ENCODE data around the gene RXRA. TPM values are rescaled to one million over a fixed set of nuclear protein-coding genes. Genes with fewer than 3 reads are reported as not detected.

The RXRA gene
- total RNA-seq, 1 experiment from 2014 or later, result 29.9 TPM

DNA sequence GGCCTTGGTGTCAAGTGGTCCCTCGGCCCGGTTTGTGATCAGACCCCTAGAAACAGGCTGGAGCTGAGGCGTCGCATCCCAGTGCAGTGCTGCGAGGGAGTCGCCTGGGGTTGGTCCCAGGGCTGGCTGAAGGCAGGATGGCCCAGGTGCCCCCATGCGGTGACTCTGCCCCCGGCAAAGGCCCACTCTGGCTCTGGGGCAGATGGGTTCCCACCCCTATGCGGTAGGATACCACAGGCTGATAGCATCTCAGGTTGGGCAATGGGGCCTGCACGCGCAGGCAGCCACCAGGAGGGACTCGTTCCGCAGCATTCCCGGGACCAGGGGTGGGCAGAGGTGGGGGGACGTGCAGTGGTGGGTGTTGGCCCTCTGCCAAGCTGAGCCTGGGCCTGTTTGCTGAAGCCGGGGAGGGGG, 86.0 kb downstream of the RXRA start:
- H3K9me3 Mint-ChIP-seq, result no peaks in the 10 kb centered on the region
- no peak overlapping the region for H3K4me3 Mint-ChIP-seq
- no peak overlapping the region for H2AFZ ChIP-seq (ENCODE audit: low read length)
- no CpG with 5 or more reads among the region's 16 CpGs for WGBS (ENCODE audit: extremely low coverage, insufficient read length, low lambda C conversion rate)
- H3K18ac ChIP-seq (ENCODE audit: insufficient read length, low read depth, low read length), result no peak overlapping the region
- TF ChIP-seq, protein P1, sequence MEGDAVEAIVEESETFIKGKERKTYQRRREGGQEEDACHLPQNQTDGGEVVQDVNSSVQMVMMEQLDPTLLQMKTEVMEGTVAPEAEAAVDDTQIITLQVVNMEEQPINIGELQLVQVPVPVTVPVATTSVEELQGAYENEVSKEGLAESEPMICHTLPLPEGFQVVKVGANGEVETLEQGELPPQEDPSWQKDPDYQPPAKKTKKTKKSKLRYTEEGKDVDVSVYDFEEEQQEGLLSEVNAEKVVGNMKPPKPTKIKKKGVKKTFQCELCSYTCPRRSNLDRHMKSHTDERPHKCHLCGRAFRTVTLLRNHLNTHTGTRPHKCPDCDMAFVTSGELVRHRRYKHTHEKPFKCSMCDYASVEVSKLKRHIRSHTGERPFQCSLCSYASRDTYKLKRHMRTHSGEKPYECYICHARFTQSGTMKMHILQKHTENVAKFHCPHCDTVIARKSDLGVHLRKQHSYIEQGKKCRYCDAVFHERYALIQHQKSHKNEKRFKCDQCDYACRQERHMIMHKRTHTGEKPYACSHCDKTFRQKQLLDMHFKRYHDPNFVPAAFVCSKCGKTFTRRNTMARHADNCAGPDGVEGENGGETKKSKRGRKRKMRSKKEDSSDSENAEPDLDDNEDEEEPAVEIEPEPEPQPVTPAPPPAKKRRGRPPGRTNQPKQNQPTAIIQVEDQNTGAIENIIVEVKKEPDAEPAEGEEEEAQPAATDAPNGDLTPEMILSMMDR (conservative IDR thresholded peaks at IDR 0.05), result no peak
- peaks cover 0 to 6% (median 0%) of the 10 kb centered on the region in 3 experiments; a peak in 4 of 7 replicates for H3K36me3 Mint-ChIP-seq (ENCODE audit: insufficient read depth in 1 of 3, low read depth in 3 of 3)
- H3K79me2 ChIP-seq (ENCODE audit: insufficient read depth, low read length), result no peaks in the 10 kb centered on the region
- H3K4ac ChIP-seq (ENCODE audit: low read depth, low read length), result no peak overlapping the region
- no peaks in the 10 kb centered on the region for H3K79me1 ChIP-seq (ENCODE audit: insufficient read depth, low read depth, low read length, poor library complexity, severe bottlenecking)
- H3K23me2 ChIP-seq (ENCODE audit: insufficient read length, low read depth, low read length, poor library complexity, severe bottlenecking), result no peaks in the 10 kb centered on the region
- no peaks in the 10 kb centered on the region for H4K20me1 ChIP-seq (ENCODE audit: control insufficient read depth, insufficient read depth, insufficient read length)
- H2AK5ac ChIP-seq (ENCODE audit: insufficient read length, low read length), result no peak overlapping the region
- H3K23ac ChIP-seq (ENCODE audit: insufficient read length, low read depth, low read length), result no peak overlapping the region
- H3K27me3 Mint-ChIP-seq (ENCODE audit: low read depth), result no peaks in the 10 kb centered on the region
- DNase-seq, result no peak
- no peak overlapping the region for H4K8ac ChIP-seq (replicated peaks; ENCODE audit: insufficient read length, low read depth, low read length)
- H2BK12ac ChIP-seq (ENCODE audit: insufficient read length, low read depth, low read length), result no peak overlapping the region
- no peaks in the 10 kb centered on the region for H3K9me3 ChIP-seq (ENCODE audit: control insufficient read depth, low read depth, low read length)
- H3K4me2 ChIP-seq (ENCODE audit: insufficient read depth, insufficient read length, low read length), result no peak overlapping the region
- H3K27ac ChIP-seq (ENCODE audit: insufficient read length, low read depth, low read length), result no peak overlapping the region
- H4K5ac ChIP-seq (ENCODE audit: insufficient read length, low read depth, low read length), result no peak overlapping the region
- H3K9ac ChIP-seq (ENCODE audit: extremely low read depth, insufficient read length, low read length), result no peak overlapping the region
- H3K27me3 ChIP-seq (ENCODE audit: insufficient read depth, low read length), result no peaks in the 10 kb centered on the region
- H3K4me1 ChIP-seq (ENCODE audit: insufficient read depth, low read length), result no peaks in the 10 kb centered on the region
- H3K4me1 Mint-ChIP-seq, result peaks cover 0 to 18% of the 10 kb centered on the region in 2 experiments; a peak in 2 of 4 replicates
- no peak overlapping the region for H3K56ac ChIP-seq (ENCODE audit: insufficient read length, low read depth, low read length)
- H3K14ac ChIP-seq (ENCODE audit: insufficient read depth, low read length), result no peak overlapping the region; the same call in 1 of the 2 replicates
- no peak overlapping the region for H2BK120ac ChIP-seq (ENCODE audit: low read depth, low read length, poor library complexity, severe bottlenecking)
- no peak overlapping the region for H2BK15ac ChIP-seq (ENCODE audit: low read depth, low read length)
- no peak overlapping the region for H3T11ph ChIP-seq (ENCODE audit: low read length)
- no peak overlapping the region for H4K91ac ChIP-seq (ENCODE audit: insufficient read length, low read depth, low read length)
- peak overlapping the region in 1 of 3 experiments; percentile 76; a peak in 2 of 7 replicates for H3K27ac Mint-ChIP-seq
- no peak overlapping the region for H2BK5ac ChIP-seq (ENCODE audit: insufficient read length, low read length)
- H2BK20ac ChIP-seq (ENCODE audit: low read depth, low read length, poor library complexity, severe bottlenecking), result no peak overlapping the region
